Fibroblast of villous mesenchyme (primary cell): ENCODE data around the gene UNC5C. TPM values are rescaled to one million over a fixed set of nuclear protein-coding genes. Genes with fewer than 3 reads are reported as not detected.

ENCODE experiments used
- DNase-seq: peaks from one replicate; pipeline ENCODE4 v3.0.0-alpha.2; 2010; ENCODE audit warnings: low read depth
- H3K4me3 ChIP-seq: 2 replicates; pipeline ENCODE4 v1.5.1; 2011; ENCODE audit warnings: low read depth, mild to moderate bottlenecking, low read length
- total RNA-seq: library from RNA; depleted of rRNA; stranded (reverse); fragments of >200 nt; gene quantifications from 2 replicates; pipeline ENCODE4 v1.2.3, GENCODE V29; 2012
- TF ChIP-seq, protein P1 (sequence below): IDR thresholded peaks from 2 replicates; pipeline ENCODE4 v1.5.1; 2012; ENCODE audit warnings: low read depth, mild to moderate bottlenecking, low read length; ENCODE audit not compliant: insufficient read depth

The UNC5C gene
- total RNA-seq, 1 donor = 0.43 TPM

DNA sequence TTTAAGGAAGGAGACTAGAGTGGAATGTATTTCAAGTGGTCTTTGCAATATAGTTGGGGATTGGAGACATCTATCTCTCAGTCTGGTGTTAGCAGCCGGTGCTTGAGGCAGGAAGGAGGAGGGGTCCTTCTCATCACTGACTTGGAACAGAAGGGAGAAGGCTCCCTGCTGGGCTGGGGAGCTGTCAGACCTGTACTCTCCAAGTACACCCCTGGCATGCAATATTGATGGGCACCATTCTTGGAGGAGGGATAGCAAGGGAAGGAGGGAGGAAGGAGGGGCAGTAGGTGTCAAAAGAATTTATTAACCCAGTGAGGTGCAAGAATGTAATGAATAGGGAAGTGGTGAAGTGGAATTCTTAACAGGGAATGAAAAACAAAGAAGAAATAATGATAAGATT lies 338.8 kb downstream of the UNC5C start:
- TF ChIP-seq, protein P1, sequence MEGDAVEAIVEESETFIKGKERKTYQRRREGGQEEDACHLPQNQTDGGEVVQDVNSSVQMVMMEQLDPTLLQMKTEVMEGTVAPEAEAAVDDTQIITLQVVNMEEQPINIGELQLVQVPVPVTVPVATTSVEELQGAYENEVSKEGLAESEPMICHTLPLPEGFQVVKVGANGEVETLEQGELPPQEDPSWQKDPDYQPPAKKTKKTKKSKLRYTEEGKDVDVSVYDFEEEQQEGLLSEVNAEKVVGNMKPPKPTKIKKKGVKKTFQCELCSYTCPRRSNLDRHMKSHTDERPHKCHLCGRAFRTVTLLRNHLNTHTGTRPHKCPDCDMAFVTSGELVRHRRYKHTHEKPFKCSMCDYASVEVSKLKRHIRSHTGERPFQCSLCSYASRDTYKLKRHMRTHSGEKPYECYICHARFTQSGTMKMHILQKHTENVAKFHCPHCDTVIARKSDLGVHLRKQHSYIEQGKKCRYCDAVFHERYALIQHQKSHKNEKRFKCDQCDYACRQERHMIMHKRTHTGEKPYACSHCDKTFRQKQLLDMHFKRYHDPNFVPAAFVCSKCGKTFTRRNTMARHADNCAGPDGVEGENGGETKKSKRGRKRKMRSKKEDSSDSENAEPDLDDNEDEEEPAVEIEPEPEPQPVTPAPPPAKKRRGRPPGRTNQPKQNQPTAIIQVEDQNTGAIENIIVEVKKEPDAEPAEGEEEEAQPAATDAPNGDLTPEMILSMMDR = no peak
- H3K4me3 ChIP-seq = no peak overlapping the region
- no peak for DNase-seq

DNA sequence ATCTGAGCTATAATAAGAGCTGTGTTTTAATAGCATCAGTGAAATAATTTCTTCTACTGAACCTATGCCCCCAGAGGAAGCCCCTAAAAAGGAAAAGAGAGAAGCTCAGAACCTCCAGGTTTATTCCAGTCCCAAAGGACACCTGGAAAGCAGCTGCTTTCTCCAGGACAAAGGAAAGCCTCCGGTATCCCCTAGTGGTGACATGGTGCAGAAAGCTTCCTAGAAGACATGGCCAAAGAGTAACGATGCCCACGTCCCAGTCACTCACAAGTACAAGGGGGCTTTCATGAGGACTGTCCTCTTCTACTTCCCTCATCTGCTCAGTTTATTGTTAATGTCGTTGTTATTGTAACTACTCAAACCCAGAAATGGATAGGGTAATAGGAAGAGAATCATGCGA lies 343.9 kb downstream of the UNC5C start:
- TF ChIP-seq, protein P1 = peak; percentile 37
- DNase-seq = peak; percentile 4
- no peak overlapping the region for H3K4me3 ChIP-seq

DNA sequence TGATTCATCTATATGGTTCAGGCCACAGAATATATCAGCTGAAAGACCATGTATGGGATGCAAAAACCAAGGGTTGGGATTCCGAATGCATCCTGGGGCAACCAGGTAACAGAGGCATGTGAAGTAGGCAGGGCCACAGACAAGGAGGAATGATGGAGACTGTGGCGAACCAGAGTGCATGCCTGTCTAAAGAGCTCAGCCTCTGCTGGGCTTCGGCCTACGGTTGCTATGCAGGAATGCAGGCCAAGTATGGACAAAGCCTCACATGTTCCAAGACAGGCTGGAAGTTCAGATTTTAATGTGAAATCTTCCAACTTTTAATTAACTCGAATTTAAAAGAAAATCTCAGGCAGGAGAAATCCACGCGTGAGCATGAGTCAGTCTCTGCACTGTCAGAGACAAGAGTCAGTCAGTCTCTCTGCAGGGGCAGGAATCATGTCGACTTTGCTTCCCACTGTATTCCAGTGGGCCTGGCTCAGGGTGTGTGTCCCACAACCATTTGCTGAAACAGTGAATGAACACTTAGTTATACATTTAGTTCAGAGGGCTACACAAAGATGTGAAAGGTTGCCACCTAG lies 344.4 kb downstream of the UNC5C start:
- TF ChIP-seq, protein P1 = no peak
- no peak overlapping the region for H3K4me3 ChIP-seq
- DNase-seq = no peak

DNA sequence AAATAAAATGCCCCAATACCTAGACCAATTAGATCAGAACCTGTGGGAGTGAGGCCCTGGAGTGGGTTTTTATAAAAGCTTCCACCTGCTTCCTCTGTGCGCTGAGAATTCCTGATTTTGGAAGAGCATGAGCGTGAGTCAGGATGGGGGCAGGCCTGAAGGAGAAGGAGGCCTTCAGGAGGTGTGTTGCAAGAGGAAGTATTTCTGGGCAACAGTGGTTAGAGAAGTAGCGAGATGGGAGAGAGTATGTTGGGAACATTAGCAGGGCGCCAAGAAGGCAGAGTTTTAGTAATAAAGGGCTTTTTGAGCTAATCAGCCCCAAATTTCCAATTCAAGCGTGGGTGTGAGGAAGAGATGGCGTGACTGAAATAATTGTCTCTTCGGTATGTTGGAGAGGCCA lies 349.8 kb downstream of the UNC5C start:
- H3K4me3 ChIP-seq = no peak overlapping the region
- TF ChIP-seq, protein P1 = no peak
- no peak for DNase-seq

DNA sequence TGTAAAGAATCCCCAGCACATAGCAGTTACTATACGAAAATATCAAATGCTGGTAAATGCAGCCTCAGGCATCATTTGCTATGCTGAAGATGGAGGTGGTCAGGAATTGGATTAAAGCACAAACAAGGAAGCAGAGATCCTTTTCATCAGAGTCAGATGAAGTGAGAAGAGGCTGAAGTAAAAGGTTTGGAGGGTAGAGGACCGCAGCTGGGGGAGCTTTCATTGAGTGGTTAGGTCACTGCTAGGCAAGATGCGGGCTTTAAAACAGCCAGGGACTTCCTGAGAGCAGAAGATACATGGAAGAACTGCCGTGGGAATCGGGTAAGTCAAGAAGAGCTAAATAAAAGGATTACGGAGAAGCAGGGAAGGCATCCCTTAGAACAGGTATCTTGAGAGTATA lies 351.4 kb downstream of the UNC5C start:
- TF ChIP-seq, protein P1 = no peak
- no peak overlapping the region for H3K4me3 ChIP-seq
- no peak for DNase-seq

DNA sequence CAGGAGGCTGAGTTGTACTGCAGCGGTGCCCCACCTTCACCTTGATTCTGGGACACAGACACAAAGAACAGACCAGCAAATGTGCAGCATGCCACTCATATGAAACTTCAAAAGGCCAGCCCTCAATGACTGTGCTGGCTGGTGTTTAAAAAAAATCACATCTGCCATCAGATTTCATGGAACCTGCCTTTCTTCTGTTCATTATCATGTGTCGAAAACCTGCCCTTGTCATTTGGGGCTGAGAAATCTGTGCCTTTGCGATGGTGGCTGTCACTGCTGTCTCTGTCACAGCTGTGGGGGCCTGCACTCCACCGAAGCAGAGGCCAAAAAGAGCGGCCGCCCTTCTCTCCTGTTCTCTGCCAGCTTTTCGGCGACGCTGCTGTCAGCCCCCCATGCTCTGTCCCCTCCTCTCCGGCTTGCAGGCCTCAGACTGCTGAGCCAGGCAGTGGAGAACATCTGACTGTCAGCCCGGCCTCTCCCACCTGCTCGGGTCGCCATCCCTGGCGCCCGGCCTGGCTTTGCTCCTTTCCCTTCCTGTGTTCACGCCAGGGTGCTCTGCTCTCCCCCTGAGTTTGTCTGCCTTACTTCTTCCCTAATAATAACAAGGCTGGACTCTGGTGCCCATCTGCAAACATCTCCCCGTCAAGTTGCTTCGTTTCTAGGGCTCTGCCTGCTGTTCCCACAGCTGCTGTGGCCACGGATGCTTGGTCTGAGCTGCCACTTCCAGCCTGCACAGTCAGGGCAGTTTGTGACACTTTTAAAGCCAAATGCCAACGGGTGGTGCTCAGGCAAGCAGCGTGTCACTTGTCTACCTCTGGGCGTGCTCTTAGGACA lies 355.2 kb downstream of the UNC5C start:
- TF ChIP-seq, protein P1 = no peak
- H3K4me3 ChIP-seq = no peak overlapping the region
- no peak for DNase-seq
